Ovary (tissue), 3 donors: Measurements from ENCODE around the gene ZBTB44.

Experiments used
- EP300 ChIP-seq: sonication (generic); formaldehyde crosslinking; IDR thresholded peaks from one replicate; pipeline ENCODE4 v1.6.1; 2017; ENCODE audit warnings: antibody characterized with exemption
- POLR2A ChIP-seq: fragments of 450-650 bp; IDR thresholded peaks from one replicate; pipeline ENCODE4 v1.6.1; 2017; ENCODE audit warnings: antibody characterized with exemption, mild to moderate bottlenecking, moderate library complexity
- TF ChIP-seq, protein P1 (sequence below), 3 donors: fragments of 450-650 bp in 2 of 3; fragments of 200-600 bp in 1 of 3; IDR thresholded peaks; one replicate each; pipeline versions ENCODE4 v1.5.1 to v1.8.0; 2016 to 2022; ENCODE audit warnings: antibody characterized with exemption in 3 of 3, mild to moderate bottlenecking in 1 of 3
- donor health status: DM: no; HTN: no; CAD: no.

DNA sequence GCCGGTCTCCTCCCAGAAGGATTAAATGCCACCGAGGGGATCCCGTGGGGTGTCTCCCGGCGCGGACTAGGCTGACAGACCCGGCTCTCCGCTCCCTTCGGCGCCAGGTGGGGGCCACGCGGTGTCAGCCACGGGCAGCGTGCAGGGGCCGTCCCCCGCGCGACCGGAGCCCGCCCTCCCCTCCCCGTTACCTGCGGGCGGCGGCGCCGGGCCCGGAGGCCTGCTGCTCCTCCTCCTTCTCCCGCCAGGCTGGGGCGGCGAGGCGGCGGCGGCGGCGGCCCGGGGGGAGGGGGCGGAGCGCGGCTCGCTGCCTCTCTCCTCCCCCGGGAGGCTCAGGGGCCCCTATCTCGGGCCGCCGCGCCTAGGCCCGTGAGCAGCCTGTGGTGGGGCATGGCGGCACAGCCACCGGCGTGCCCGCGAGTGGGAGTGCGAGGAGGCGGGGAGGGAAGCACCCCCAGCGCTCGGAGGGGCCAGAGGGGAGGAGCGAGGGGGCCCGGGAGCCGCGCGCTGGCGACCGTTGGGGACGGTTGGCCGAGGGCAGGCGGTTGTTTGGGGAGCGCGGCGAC is 450 bp downstream of the ZBTB44 start:
- TF ChIP-seq POLR2A (no peak), EP300 (no peak)
- TF ChIP-seq, protein P1, sequence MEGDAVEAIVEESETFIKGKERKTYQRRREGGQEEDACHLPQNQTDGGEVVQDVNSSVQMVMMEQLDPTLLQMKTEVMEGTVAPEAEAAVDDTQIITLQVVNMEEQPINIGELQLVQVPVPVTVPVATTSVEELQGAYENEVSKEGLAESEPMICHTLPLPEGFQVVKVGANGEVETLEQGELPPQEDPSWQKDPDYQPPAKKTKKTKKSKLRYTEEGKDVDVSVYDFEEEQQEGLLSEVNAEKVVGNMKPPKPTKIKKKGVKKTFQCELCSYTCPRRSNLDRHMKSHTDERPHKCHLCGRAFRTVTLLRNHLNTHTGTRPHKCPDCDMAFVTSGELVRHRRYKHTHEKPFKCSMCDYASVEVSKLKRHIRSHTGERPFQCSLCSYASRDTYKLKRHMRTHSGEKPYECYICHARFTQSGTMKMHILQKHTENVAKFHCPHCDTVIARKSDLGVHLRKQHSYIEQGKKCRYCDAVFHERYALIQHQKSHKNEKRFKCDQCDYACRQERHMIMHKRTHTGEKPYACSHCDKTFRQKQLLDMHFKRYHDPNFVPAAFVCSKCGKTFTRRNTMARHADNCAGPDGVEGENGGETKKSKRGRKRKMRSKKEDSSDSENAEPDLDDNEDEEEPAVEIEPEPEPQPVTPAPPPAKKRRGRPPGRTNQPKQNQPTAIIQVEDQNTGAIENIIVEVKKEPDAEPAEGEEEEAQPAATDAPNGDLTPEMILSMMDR (IDR thresholded peaks at IDR 0.05): no peak
